NCI-H128 (cell line): Measurements from ENCODE around the gene CGN.

Experiments used
- DNase-seq: peaks from one replicate; lab custom pipeline; 2025; ENCODE audit not compliant: unreplicated experiment; lab: John Stamatoyannopoulos, UW

The CGN gene

DNA sequence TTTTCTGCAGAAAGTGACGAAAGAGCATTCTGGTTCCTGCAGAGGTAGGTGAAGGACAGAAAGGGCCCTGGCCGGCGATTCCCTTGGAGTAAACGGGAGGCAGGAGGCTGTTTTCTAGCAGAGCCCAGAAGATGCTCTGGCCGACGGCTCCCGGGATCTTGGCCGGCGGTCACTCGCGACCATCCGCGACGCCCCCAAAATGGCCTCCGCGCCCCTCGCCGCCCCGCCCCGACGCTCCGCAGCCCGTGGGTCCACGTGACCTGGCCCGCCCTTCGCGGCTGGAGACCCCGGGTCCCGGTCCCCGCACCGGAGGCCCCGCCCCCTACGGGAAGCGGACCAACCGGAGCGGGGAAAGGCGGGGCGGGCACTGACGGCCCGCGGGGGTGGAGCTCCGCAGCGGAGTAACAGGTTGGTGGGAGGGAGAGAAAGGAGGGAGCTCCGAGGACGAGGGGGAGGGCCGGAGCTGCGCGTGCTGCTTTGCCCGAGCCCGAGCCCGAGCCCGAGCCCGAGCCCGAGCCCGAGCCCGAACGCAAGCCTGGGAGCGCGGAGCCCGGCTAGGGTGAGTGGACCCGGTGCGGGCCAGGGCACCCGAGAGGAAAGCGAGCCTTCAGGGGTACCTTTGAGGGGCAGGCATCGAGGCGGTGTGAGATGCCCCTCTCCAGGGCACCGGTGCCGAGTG, at the start of gene CGN:
Gene CGN, plus strand, starts transcription at position 431 of the 679 bp plus-strand sequence. CDS start 7,133 bp downstream, outside the sequence.
- DNase-seq, result peak; percentile 97

- no peak for DNase-seq
These were observed 49.5 kb upstream of the CGN start for GRCh38 chr1:151461694-151462093.

GRCh38 chr1:151465026-151465425, 46.2 kb upstream of the CGN start:
- no peak for DNase-seq

DNA sequence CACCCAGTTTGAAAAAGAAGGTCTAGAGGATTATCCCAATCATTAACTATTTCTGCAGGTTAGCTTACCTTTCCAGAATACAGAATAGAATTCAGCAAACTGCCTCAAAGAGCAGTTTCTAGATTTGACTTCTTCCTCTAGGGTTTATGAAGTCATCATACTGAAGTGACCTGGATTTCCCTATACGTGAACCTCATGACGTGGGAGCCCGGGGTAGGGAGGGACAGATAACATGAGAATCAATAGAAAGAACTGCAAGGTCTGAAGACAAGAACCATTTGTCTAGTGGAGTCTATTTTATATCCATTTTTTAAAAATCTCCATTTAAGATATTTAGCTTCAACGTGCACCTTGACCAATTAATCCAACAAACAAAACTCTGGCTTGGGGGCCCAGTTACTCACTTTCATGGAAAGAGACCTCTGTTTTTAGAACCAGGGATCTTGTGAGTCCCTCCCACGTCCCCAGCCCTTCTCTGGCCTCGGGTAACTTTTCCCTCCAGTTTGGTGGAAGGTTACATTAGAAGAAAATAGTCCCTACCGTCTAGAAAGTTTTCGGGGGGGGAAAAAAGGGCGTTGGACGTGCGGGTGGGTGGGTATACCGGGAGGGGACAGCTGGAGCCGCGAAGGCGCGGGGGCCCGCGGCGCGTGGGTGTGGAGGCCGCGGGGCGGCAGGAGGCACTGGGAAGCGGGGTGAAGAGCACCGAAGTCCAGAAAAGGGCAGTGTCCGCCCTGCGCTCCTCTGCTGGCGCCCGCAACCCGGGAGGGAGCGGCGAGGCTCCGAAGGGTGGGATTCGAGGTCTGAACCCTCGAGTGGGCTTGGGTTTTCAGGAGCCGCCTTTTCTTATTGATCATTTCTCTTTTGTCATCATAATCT, 38.1 kb upstream of the CGN start:
- no peak for DNase-seq

- no peak for DNase-seq
These were observed 36.4 kb upstream of the CGN start for GRCh38 chr1:151474745-151475144.

DNA sequence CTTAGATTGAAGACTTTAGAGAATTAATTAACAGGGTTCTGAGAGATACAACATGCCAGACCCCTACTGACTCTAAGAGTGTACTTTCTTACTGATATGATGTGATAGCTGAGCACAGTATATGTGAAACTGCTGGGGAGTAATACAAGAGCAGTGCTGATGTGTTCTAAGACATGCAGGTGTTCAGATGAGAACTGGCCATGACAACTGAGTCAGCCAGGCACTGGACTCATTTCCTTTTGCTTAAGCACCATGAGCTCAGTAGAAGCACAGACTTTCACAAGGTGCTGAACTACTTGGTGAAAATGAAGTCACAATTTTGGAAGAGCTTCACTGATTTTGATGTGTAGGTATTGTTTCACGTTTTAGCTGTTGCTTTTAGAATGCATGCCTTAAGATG, 36.0 kb upstream of the CGN start:
- no peak for DNase-seq

GRCh38 chr1:151476083-151476482, 35.1 kb upstream of the CGN start:
- no peak for DNase-seq

DNA sequence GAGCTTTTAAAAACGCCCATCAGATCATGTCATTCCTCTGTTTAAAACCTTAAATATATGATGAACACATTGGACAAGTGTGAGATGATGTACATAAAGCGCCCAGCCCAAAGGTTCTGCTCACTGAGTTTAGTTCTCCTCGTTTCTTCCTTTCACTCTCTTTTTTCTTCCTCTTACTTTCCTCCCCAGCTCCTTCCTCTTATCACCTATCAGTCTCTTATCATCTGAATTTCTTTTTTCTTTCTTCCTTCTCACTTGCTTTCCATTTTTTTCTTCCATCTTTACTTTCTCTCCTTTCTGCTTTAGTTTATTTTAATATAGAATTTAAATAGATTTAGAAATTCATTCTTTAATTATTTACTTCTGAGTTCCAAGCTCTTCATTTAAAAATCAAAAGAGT, 34.1 kb upstream of the CGN start:
- no peak for DNase-seq

GRCh38 chr1:151478140-151478812, 32.9 kb upstream of the CGN start:
- no peak for DNase-seq

GRCh38 chr1:151478923-151479322, 32.3 kb upstream of the CGN start:
- DNase-seq, result no peak

DNA sequence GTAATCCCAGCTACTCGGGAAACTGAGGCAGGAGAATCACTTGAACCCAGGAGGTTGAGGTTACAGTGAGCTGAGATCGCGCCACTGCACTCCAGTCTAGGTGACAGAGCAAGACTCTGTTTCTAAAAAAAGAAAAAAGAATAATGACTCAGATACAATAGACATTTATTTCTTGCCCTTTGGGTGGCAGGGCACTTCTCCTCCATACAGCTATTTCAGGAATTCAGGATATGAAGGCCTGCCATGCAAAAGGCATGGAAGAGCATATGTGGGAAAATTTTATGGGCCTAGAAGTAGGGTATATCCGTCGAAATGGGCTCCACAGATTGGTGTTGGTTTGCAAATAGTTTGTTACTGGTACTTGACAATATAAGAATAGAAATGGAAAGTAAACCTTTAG, 31.7 kb upstream of the CGN start:
- DNase-seq, result no peak

GRCh38 chr1:151482017-151482416, 29.2 kb upstream of the CGN start:
- DNase-seq, result no peak

- DNase-seq, result no peak
These were observed 25.4 kb upstream of the CGN start for GRCh38 chr1:151485685-151486255.

DNA sequence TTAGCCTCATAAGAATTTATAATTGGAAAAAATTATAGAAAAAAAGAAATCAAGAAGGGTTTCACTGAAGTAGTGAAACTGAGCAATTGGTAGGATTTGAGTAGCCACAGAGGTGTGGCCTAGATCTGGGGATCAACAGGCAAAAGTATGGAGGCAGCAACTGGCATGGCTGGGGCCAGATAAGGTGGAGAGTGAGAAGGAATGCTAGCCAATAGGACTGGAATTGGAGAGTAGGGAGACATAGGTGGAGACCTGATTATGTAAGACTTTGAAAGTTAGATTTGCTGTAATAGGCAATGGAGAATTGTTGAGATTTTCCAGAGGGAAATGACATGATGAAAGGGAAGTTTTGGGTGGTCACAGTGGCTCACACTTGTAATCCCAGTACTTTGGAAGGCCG, 24.6 kb upstream of the CGN start:
- no peak for DNase-seq

GRCh38 chr1:151491641-151492040, 19.5 kb upstream of the CGN start:
- no peak for DNase-seq

- no peak for DNase-seq
These were observed 19.1 kb upstream of the CGN start for GRCh38 chr1:151492120-151492519.

- DNase-seq, result no peak
These were observed 18.1 kb upstream of the CGN start for GRCh38 chr1:151493042-151493441.

- no peak for DNase-seq
These were observed 16.4 kb upstream of the CGN start for GRCh38 chr1:151494741-151495281.

DNA sequence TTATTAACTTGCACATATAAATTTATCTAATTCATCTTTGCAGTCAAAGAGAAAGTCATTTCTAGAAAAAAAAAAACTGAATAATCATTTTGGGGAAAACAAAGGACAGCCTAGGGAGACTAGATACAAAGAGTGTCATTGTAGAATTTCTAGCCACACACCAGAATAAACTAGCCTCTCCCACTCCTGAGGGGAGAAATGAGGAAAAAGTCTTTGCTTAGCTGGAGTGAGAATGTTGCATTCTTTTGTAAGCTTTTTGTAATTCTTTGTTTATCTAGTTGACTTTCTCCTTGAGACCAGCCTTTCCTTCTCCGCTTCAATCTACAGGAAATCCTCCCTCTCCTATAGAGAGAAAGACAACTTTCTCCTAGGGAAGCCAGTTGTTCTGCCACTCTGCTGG, 15.9 kb upstream of the CGN start:
- no peak for DNase-seq

DNA sequence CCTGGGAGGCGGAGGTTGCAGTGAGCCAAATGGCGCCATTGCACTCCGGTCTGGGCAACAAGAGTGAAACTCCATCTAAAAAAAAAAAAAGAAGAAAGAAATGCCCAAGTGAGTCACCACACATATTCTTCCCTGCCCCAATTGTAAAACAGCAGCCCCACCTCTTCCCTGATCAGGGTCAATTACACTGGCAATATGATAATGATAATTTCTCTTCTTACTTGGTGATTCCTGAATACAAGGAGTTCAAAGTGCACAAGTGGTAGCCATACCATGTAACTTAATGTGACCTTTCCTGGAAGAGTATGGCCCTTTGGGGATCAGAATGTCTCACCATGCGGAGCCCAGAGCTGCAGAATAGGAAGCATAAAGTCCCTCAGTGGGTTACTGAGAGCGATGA, 11.8 kb upstream of the CGN start:
- no peak for DNase-seq

DNA sequence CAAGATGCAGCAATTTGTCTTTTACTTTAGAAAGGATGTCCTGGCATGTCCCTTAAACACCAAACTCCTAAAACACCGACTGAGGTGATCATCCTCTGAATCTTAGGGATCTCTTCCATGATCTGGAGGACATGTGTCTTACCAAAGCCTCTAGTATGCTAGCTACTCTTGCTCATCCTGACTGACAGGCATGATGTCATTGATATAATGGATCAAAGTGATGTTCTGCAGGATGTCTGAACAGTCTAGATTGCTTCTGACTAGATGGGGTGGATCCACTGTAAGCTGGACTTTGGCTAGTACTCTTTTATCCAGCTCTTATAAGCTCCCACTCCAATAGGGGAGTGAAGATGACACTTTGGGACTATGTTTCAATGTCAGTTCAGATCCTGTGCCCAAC, 11.3 kb upstream of the CGN start:
- no peak for DNase-seq
